Liver (tissue), 9 donors: ENCODE measurements around the gene CLDN1. TPM values are rescaled to one million over a fixed set of nuclear protein-coding genes. Genes with fewer than 3 reads are reported as not detected.

Experiments
- DNase-seq: peaks from one replicate; pipeline ENCODE4 v3.0.0-alpha.2; 2017; ENCODE audit warnings: low spot score
- H3K27ac ChIP-seq, 2 donors: one replicate each; pipeline ENCODE4 v1.7.0; 2013; ENCODE audit warnings: inconsistent platforms in 2 of 2, low read length in 2 of 2, control low read depth in 1 of 2, low read depth in 1 of 2, mild to moderate bottlenecking in 1 of 2
- H3K27me3 ChIP-seq, 4 donors: one replicate each; pipeline versions ENCODE4 v1.6.1 to v1.7.0; 2013; ENCODE audit warnings: low read length in 3 of 4, inconsistent platforms in 1 of 4, mild to moderate bottlenecking in 1 of 4, moderate library complexity in 1 of 4; ENCODE audit not compliant: control insufficient read depth in 4 of 4, insufficient read depth in 4 of 4
- H3K36me3 ChIP-seq, 4 donors: one replicate each; pipeline versions ENCODE4 v1.6.1 to v1.7.0; 2013; ENCODE audit warnings: low read length in 3 of 4, mild to moderate bottlenecking in 3 of 4, low read depth in 1 of 4, moderate library complexity in 1 of 4; ENCODE audit not compliant: control insufficient read depth in 4 of 4, insufficient read depth in 3 of 4
- H3K4me1 ChIP-seq, 4 donors: one replicate each; pipeline versions ENCODE4 v1.6.1 to v1.7.0; 2013; ENCODE audit warnings: low read length in 3 of 4, mild to moderate bottlenecking in 3 of 4, moderate library complexity in 1 of 4; ENCODE audit not compliant: control insufficient read depth in 4 of 4, insufficient read depth in 4 of 4
- H3K4me3 ChIP-seq, 3 donors: one replicate each; pipeline versions ENCODE4 v1.6.1 to v1.7.0; 2013; ENCODE audit warnings: low read length in 3 of 3, control low read depth in 1 of 3, low read depth in 1 of 3, mild to moderate bottlenecking in 1 of 3
- H3K9ac ChIP-seq, 2 donors: one replicate each; pipeline ENCODE4 v1.7.0; 2013; ENCODE audit warnings: low read length in 2 of 2, mild to moderate bottlenecking in 2 of 2, moderate library complexity in 2 of 2, control low read depth in 1 of 2, low read depth in 1 of 2
- H3K9me3 ChIP-seq, 4 donors: one replicate each; pipeline versions ENCODE4 v1.6.1 to v1.7.0; 2013; ENCODE audit warnings: low read length in 3 of 4; ENCODE audit not compliant: control insufficient read depth in 4 of 4
- EGR1 ChIP-seq, 2 donors: IDR thresholded peaks; 2 replicates each; pipeline ENCODE4 v1.6.1; 2016 to 2018; ENCODE audit warnings: antibody characterized with exemption in 2 of 2, low read depth in 2 of 2
- FOXA1 ChIP-seq: IDR thresholded peaks from 2 replicates; pipeline ENCODE4 v1.6.1; 2016; ENCODE audit warnings: antibody characterized with exemption
- FOXA2 ChIP-seq: IDR thresholded peaks from 2 replicates; pipeline ENCODE4 v1.6.1; 2016; ENCODE audit warnings: antibody characterized with exemption
- GABPA ChIP-seq, 2 donors: IDR thresholded peaks in 1 of 2; conservative IDR thresholded peaks in 1 of 2; 2 replicates each; pipeline ENCODE4 v1.6.1; 2016; ENCODE audit warnings: antibody characterized with exemption in 2 of 2, mild to moderate bottlenecking in 1 of 2, moderate library complexity in 1 of 2
- HNF4A ChIP-seq, 2 donors: conservative IDR thresholded peaks; 2 replicates each; pipeline ENCODE4 v1.6.1; 2016; ENCODE audit warnings: antibody characterized with exemption in 2 of 2, mild to moderate bottlenecking in 2 of 2
- HNF4G ChIP-seq: IDR thresholded peaks from 2 replicates; pipeline ENCODE4 v1.6.1; 2016; ENCODE audit warnings: antibody characterized with exemption
- JUND ChIP-seq, 2 donors: IDR thresholded peaks; 2 replicates each; pipeline ENCODE4 v1.6.1; 2016; ENCODE audit warnings: antibody characterized with exemption in 2 of 2
- NR2F2 ChIP-seq: IDR thresholded peaks from 2 replicates; pipeline ENCODE4 v1.6.1; 2016; ENCODE audit warnings: antibody characterized with exemption
- RAD21 ChIP-seq, 2 donors: IDR thresholded peaks; 2 replicates each; pipeline ENCODE4 v1.6.1; 2016; ENCODE audit warnings: antibody characterized with exemption in 2 of 2, mild to moderate bottlenecking in 2 of 2
- RXRA ChIP-seq, 2 donors: IDR thresholded peaks; 2 replicates each; pipeline ENCODE4 v1.6.1; 2017 to 2018; ENCODE audit warnings: antibody characterized with exemption in 2 of 2, mild to moderate bottlenecking in 1 of 2
- SP1 ChIP-seq: IDR thresholded peaks from 2 replicates; pipeline ENCODE4 v1.6.1; 2018; ENCODE audit warnings: antibody characterized with exemption, mild to moderate bottlenecking
- TAF1 ChIP-seq: conservative IDR thresholded peaks from 2 replicates; pipeline ENCODE4 v1.6.1; 2016; ENCODE audit warnings: antibody characterized with exemption, mild to moderate bottlenecking
- YY1 ChIP-seq: IDR thresholded peaks from 2 replicates; pipeline ENCODE4 v1.6.1; 2016; ENCODE audit warnings: antibody characterized with exemption, mild to moderate bottlenecking
- WGBS: extraction: QIAGEN DNeasy Blood & Tissue Kit; methylation state at CpG from one replicate; pipeline ENCODE4 v1.1.7; 2013; 5-methylcytosine and 5-hydroxymethylcytosine counted together
- polyA plus RNA-seq, 2 donors: library from polyadenylated mRNA; stranded (reverse) in 1 of 2; unstranded in 1 of 2; fragments of 200-250 nt in 1 of 2; fragments of >200 nt in 1 of 2; fragmentation: Nextera tagmentation in 1 of 2; extraction: Ambion mirVana in 1 of 2; gene quantifications; one replicate each; pipeline versions ENCODE4 v1.2.1 to v1.2.3, GENCODE V29; 2013 to 2015
- total RNA-seq, 2 donors: library from RNA; depleted of rRNA; stranded (reverse); fragments of >200 nt; gene quantifications; one replicate each; pipeline ENCODE4 v1.2.3, GENCODE V29; 2014
- TF ChIP-seq, protein P1 (sequence below): IDR thresholded peaks from 2 replicates; pipeline ENCODE4 v1.6.1; 2016; ENCODE audit warnings: antibody characterized with exemption
- TF ChIP-seq, protein P2 (sequence below): IDR thresholded peaks from 2 replicates; pipeline ENCODE4 v1.6.1; 2016; ENCODE audit warnings: antibody characterized with exemption
- TF ChIP-seq, protein P3 (sequence below): IDR thresholded peaks from 2 replicates; pipeline ENCODE4 v1.6.1; 2016; ENCODE audit warnings: antibody characterized with exemption, mild to moderate bottlenecking
- TF ChIP-seq, protein P4 (sequence below): IDR thresholded peaks from 2 replicates; pipeline ENCODE4 v1.6.1; 2016; ENCODE audit warnings: antibody characterized with exemption
- TF ChIP-seq, protein P5 (sequence below): fragments of 150-350 bp; IDR thresholded peaks from 2 replicates; pipeline ENCODE4 v1.5.1; 2017; ENCODE audit warnings: improper control_type of control experiment, low read depth, low read length; ENCODE audit not compliant: missing input control
- donor health status: healthy.
- donor health status: healthy.
- donor health status: healthy.
- donor health status: healthy.
- donor health status: healthy.

CLDN1 gene
- total and polyA plus RNA-seq, 4 donors: 57.8 to 92.0 (median 87.3) TPM

DNA sequence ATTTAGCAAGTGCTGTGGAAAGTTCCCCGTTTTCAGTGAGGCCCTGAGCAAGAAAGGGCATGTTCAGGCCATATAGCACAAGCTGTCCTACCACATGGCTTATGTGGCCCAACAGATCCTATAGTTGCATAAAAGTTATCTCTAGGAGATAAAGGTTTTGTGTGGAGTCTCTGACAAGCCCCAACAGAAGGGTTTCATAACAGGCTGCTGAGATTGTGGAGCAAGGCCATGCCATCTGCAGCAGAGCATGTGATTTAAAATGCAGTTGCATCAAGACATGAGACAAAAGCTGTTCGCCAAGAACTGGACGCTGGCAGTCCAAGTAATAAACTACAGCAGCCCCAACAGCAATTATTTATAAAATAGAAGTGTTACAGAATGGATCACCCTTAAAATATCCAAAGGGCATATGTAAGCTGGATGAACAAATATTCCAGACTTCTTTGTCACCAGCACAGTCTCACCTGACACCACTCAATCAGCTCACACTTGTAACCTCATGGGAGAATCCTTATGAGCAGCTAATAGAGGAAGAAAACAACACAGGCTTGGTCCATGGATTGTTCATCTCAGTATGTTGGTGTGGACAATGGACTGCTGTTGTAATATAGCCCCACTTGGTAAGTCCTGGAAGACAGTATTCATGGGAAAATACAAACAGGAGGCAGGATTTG, 14.4 kb upstream of the CLDN1 start:
- no peak overlapping the region for H3K4me3 ChIP-seq
- H3K36me3 ChIP-seq: no peaks in the 10 kb centered on the region
- no peak overlapping the region for H3K9ac ChIP-seq
- no peaks in the 10 kb centered on the region for H3K9me3 ChIP-seq
- no peak for DNase-seq
- H3K4me1 ChIP-seq: peaks cover 14 to 38% (median 25%) of the 10 kb centered on the region in 4 donors
- 41% methylated on average over 3 of the region's 3 CpGs for WGBS
- no peaks in the 10 kb centered on the region for H3K27me3 ChIP-seq
- TF ChIP-seq FOXA2: no peak
- TF ChIP-seq, protein P1, sequence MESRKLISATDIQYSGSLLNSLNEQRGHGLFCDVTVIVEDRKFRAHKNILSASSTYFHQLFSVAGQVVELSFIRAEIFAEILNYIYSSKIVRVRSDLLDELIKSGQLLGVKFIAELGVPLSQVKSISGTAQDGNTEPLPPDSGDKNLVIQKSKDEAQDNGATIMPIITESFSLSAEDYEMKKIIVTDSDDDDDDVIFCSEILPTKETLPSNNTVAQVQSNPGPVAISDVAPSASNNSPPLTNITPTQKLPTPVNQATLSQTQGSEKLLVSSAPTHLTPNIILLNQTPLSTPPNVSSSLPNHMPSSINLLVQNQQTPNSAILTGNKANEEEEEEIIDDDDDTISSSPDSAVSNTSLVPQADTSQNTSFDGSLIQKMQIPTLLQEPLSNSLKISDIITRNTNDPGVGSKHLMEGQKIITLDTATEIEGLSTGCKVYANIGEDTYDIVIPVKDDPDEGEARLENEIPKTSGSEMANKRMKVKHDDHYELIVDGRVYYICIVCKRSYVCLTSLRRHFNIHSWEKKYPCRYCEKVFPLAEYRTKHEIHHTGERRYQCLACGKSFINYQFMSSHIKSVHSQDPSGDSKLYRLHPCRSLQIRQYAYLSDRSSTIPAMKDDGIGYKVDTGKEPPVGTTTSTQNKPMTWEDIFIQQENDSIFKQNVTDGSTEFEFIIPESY: no peak
- TF ChIP-seq, protein P2, sequence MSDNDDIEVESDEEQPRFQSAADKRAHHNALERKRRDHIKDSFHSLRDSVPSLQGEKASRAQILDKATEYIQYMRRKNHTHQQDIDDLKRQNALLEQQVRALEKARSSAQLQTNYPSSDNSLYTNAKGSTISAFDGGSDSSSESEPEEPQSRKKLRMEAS: peak; percentile 50
- peak; percentile 13 to 35 for TF ChIP-seq HNF4A (conservative IDR thresholded peaks at IDR 0.05)
- TF ChIP-seq, protein P3, sequence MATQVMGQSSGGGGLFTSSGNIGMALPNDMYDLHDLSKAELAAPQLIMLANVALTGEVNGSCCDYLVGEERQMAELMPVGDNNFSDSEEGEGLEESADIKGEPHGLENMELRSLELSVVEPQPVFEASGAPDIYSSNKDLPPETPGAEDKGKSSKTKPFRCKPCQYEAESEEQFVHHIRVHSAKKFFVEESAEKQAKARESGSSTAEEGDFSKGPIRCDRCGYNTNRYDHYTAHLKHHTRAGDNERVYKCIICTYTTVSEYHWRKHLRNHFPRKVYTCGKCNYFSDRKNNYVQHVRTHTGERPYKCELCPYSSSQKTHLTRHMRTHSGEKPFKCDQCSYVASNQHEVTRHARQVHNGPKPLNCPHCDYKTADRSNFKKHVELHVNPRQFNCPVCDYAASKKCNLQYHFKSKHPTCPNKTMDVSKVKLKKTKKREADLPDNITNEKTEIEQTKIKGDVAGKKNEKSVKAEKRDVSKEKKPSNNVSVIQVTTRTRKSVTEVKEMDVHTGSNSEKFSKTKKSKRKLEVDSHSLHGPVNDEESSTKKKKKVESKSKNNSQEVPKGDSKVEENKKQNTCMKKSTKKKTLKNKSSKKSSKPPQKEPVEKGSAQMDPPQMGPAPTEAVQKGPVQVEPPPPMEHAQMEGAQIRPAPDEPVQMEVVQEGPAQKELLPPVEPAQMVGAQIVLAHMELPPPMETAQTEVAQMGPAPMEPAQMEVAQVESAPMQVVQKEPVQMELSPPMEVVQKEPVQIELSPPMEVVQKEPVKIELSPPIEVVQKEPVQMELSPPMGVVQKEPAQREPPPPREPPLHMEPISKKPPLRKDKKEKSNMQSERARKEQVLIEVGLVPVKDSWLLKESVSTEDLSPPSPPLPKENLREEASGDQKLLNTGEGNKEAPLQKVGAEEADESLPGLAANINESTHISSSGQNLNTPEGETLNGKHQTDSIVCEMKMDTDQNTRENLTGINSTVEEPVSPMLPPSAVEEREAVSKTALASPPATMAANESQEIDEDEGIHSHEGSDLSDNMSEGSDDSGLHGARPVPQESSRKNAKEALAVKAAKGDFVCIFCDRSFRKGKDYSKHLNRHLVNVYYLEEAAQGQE: no peak
- no peak for TF ChIP-seq JUND (IDR thresholded peaks at IDR 0.05)
- no peak for TF ChIP-seq FOXA1
- TF ChIP-seq, protein P4, sequence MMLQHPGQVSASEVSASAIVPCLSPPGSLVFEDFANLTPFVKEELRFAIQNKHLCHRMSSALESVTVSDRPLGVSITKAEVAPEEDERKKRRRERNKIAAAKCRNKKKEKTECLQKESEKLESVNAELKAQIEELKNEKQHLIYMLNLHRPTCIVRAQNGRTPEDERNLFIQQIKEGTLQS: no peak
- no peak for TF ChIP-seq SP1
- no peak for TF ChIP-seq HNF4G
- TF ChIP-seq, protein P5, sequence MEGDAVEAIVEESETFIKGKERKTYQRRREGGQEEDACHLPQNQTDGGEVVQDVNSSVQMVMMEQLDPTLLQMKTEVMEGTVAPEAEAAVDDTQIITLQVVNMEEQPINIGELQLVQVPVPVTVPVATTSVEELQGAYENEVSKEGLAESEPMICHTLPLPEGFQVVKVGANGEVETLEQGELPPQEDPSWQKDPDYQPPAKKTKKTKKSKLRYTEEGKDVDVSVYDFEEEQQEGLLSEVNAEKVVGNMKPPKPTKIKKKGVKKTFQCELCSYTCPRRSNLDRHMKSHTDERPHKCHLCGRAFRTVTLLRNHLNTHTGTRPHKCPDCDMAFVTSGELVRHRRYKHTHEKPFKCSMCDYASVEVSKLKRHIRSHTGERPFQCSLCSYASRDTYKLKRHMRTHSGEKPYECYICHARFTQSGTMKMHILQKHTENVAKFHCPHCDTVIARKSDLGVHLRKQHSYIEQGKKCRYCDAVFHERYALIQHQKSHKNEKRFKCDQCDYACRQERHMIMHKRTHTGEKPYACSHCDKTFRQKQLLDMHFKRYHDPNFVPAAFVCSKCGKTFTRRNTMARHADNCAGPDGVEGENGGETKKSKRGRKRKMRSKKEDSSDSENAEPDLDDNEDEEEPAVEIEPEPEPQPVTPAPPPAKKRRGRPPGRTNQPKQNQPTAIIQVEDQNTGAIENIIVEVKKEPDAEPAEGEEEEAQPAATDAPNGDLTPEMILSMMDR: no peak
- no peak for TF ChIP-seq NR2F2
- no peak for TF ChIP-seq EGR1 (IDR thresholded peaks at IDR 0.05; ENCODE audit: low read depth in 2 of 2)
- TF ChIP-seq TAF1: no peak
- peak in 1 of 2 donors; percentile 43 for TF ChIP-seq RXRA (IDR thresholded peaks at IDR 0.05)
- peak in 1 of 2 donors; percentile 6 for TF ChIP-seq RAD21 (IDR thresholded peaks at IDR 0.05)
- peak; percentile 51 for TF ChIP-seq YY1
- no peak for TF ChIP-seq GABPA (IDR thresholded peaks at IDR 0.05 in 1 of 2, conservative IDR thresholded peaks at IDR 0.05 in 1 of 2)
- H3K27ac ChIP-seq: peak overlapping the region in 1 of 2 donors; percentile 31
